K562 (cell line): ENCODE measurements around the gene TTC39A. TPM values are rescaled to one million over a fixed set of nuclear protein-coding genes. Genes with fewer than 3 reads are reported as not detected.

Experiments used
- ATF4 ChIP-seq: fragments of 450-650 bp; formaldehyde crosslinking; IDR thresholded peaks from 2 replicates; pipeline ENCODE4 v1.4.0; 2022; ENCODE audit warnings: mild to moderate bottlenecking, moderate library complexity
- ATF7 ChIP-seq: fragments of 450-650 bp; IDR thresholded peaks from 2 replicates; pipeline ENCODE4 v1.7.1; 2014; ENCODE audit warnings: mild to moderate bottlenecking, moderate library complexity
- ELF2 ChIP-seq: fragments of 250-450 bp; sonication (Bioruptor Pico); IDR thresholded peaks from 2 replicates; pipeline ENCODE4 v1.5.0; 2021; ENCODE audit warnings: mild to moderate bottlenecking
- HMG20A ChIP-seq: fragments of 450-650 bp; formaldehyde crosslinking; conservative IDR thresholded peaks from 2 replicates; pipeline ENCODE4 v1.4.0; 2020; ENCODE audit warnings: mild to moderate bottlenecking, mixed read lengths
- MAFG ChIP-seq: fragments of 450-650 bp; conservative IDR thresholded peaks from 2 replicates; pipeline ENCODE4 v1.6.1; 2016; ENCODE audit warnings: missing genetic modification characterization, missing compliant biosample characterization
- MEF2D ChIP-seq: conservative IDR thresholded peaks from 2 replicates; pipeline ENCODE4 v1.6.1; 2016; ENCODE audit warnings: low read depth, missing genetic modification characterization, missing compliant biosample characterization
- STAT6 ChIP-seq: sonication (generic); formaldehyde crosslinking; IDR thresholded peaks from 2 replicates; pipeline ENCODE4 v1.8.1; 2023; ENCODE audit warnings: mild to moderate bottlenecking, missing genetic modification reagents
- UBTF ChIP-seq, 2 experiments: IDR thresholded peaks; 2 replicates each; pipeline ENCODE4 v1.6.1; 2012; ENCODE audit warnings: improper control_type of control experiment in 2 of 2, low read depth in 2 of 2, low read length in 2 of 2, borderline replicate concordance in 1 of 2
- ZC3H8 ChIP-seq: fragments of 450-650 bp; IDR thresholded peaks from 2 replicates; pipeline ENCODE4 v1.6.1; 2017
- ZNF197 ChIP-seq: fragments of 200-800 bp; sonication (Bioruptor generic); IDR thresholded peaks from 2 replicates; pipeline ENCODE4 v1.6.1; 2016; ENCODE audit warnings: low read depth, missing genetic modification characterization, missing compliant biosample characterization
- ZNF318 ChIP-seq, 2 experiments: fragments of 450-650 bp; IDR thresholded peaks; 2 replicates each; pipeline ENCODE4 v1.6.1; 2016; ENCODE audit warnings: mild to moderate bottlenecking in 2 of 2, borderline replicate concordance in 1 of 2, low read depth in 1 of 2, moderate library complexity in 1 of 2
- polyA plus RNA-seq, 8 experiments: library from polyadenylated mRNA; depleted of rRNA in 4 of 8; stranded (reverse) in 5 of 8; unstranded in 3 of 8; fragments of >200 nt; fragmentation: Nextera tagmentation in 2 of 8; fragmentation: Illumina TruSeq in 1 of 8; extraction: Ambion mirVana in 2 of 8; extraction: Trizol in 1 of 8; gene quantifications; 2 replicates each; pipeline versions ENCODE4 v1.2.1 to v1.2.3, GENCODE V29; 2011 to 2014; ENCODE audit warnings: inconsistent platforms in 1 of 8, missing spikeins in 1 of 8
- total RNA-seq, 7 experiments: library from RNA; depleted of rRNA in 6 of 7; stranded (reverse); fragments of >200 nt in 6 of 7; fragmentation: Illumina TruSeq in 2 of 7; extraction: Trizol in 2 of 7; gene quantifications; 2 replicates each; pipeline versions ENCODE4 v1.2.1 to v1.2.3, GENCODE V29; 2011 to 2021; ENCODE audit warnings: low replicate concordance in 1 of 7

TTC39A gene
- total and polyA plus RNA-seq, 9 of the 15 experiments (the other 6 are each of a cell fraction or from before 2014, with no cell fraction given): 0.18 to 0.82 (median 0.35) TPM

GRCh38 chr1:51331206-51332100 is 1.1 kb upstream of the TTC39A start (continued):
- no peak for TF ChIP-seq UBTF (IDR thresholded peaks at IDR 0.05; ENCODE audit: borderline replicate concordance in 1 of 2, low read depth in 2 of 2, low read length in 2 of 2)
- peak; percentile 33; the same call in 1 of the 2 replicates for TF ChIP-seq ELF2 (CRISPR knock-in tag)
- TF ChIP-seq STAT6 (CRISPR knock-in tag): no peak; the same call in none of the 2 replicates
- TF ChIP-seq ZNF318 (IDR thresholded peaks at IDR 0.05; ENCODE audit: borderline replicate concordance in 1 of 2, low read depth in 1 of 2): 0 out of 4 replicates have a peak, but pooled peaks of 1 of the 2 experiments have one; percentile 57
- TF ChIP-seq ZNF197 (CRISPR knock-in tag): no peak
- TF ChIP-seq ATF4 (CRISPR knock-in tag): 0 out of 2 replicates have a peak, but pooled peaks have one; percentile 17
- peak; percentile 82 for TF ChIP-seq ATF7
- TF ChIP-seq ZC3H8: no peak
- no peak for TF ChIP-seq HMG20A (CRISPR knock-in tag)
- TF ChIP-seq MAFG (tag): peak; percentile 92
- 0 out of 2 replicates have a peak, but pooled peaks have one; percentile 50 for TF ChIP-seq MEF2D (tag)
